Inflammatory macrophage treated with lipopolysaccharide for 1 hour (primary cell): ENCODE measurements around the gene PRDX1.
"Not testable (repeated sequence)": the region's sequence is repeated elsewhere in the genome, so short reads cannot be mapped to it uniquely, and the experiment has no call there.

Experiments used
- DNase-seq, 2 donors: peaks; one replicate each; pipeline ENCODE4 v3.0.0-alpha.2; 2020 to 2022

The PRDX1 gene

GRCh38 chr1:45503462-45504360 is 18.0 kb downstream of the PRDX1 start:
- no peak for DNase-seq

GRCh38 chr1:45501505-45501859 is 20.2 kb downstream of the PRDX1 start:
- no peak for DNase-seq

GRCh38 chr1:45499415-45499769 is 22.3 kb downstream of the PRDX1 start:
- DNase-seq: no peak

GRCh38 chr1:45498279-45498678 is 23.4 kb downstream of the PRDX1 start:
- no peak for DNase-seq

GRCh38 chr1:45493116-45493697 is 28.5 kb downstream of the PRDX1 start:
- peak in 1 of 2 donors; percentile 75 for DNase-seq

- no peak for DNase-seq
These were observed 29.0 kb downstream of the PRDX1 start for GRCh38 chr1:45492691-45493090.

- DNase-seq: no peak
These were observed 30.0 kb downstream of the PRDX1 start for GRCh38 chr1:45491487-45492260.

- peak; percentile 98 to 99 for DNase-seq
These were observed 30.8 kb downstream of the PRDX1 start, which contains the start of gene TESK2 for GRCh38 chr1:45490626-45491486. TSS of gene TESK2 (minus strand) at chr1:45491163. CDS start at chr1:45457785, 33,378 bp downstream.

- DNase-seq: peak in 1 of 2 donors; percentile 32
These were observed 31.5 kb downstream of the PRDX1 start for GRCh38 chr1:45490121-45490625.

GRCh38 chr1:45489379-45489778 is 32.3 kb downstream of the PRDX1 start:
- peak; percentile 56 to 63 for DNase-seq

GRCh38 chr1:45488666-45489377 is 32.9 kb downstream of the PRDX1 start:
- peak; percentile 38 to 62 for DNase-seq

GRCh38 chr1:45485949-45486348 is 35.7 kb downstream of the PRDX1 start:
- DNase-seq: no peak

GRCh38 chr1:45479039-45479748 is 42.5 kb downstream of the PRDX1 start:
- DNase-seq: no peak

- DNase-seq: no peak
These were observed 43.4 kb downstream of the PRDX1 start for GRCh38 chr1:45478121-45478814.

- DNase-seq: no peak
These were observed 44.0 kb downstream of the PRDX1 start for GRCh38 chr1:45477646-45478045.

- DNase-seq: not testable (repeated sequence)
These were observed 47.5 kb downstream of the PRDX1 start for GRCh38 chr1:45474194-45474593.

- no peak for DNase-seq
These were observed 48.4 kb downstream of the PRDX1 start for GRCh38 chr1:45473302-45473701.

GRCh38 chr1:45470306-45470798 is 51.3 kb downstream of the PRDX1 start:
- no peak for DNase-seq

- DNase-seq: not testable (repeated sequence)
These were observed 54.3 kb downstream of the PRDX1 start for GRCh38 chr1:45467353-45467752.

- no peak for DNase-seq
These were observed 56.4 kb downstream of the PRDX1 start for GRCh38 chr1:45465277-45465676.
